HG02623 (cell line): ENCODE results near the gene NUCKS1.
A peak's percentile ranks its signal among the peaks of the same experiment; 100 is the strongest.
"Not testable (repeated sequence)": the region's sequence is repeated elsewhere in the genome, so short reads cannot be mapped to it uniquely, and the experiment has no call there.

Experiments used
- ATAC-seq: cut with Tn5 transposase; IDR thresholded peaks from one replicate; pipeline ENCODE4 v1.9.1; 2021; ENCODE audit warnings: moderate library complexity; ENCODE audit not compliant: unreplicated experiment

Gene NUCKS1

DNA sequence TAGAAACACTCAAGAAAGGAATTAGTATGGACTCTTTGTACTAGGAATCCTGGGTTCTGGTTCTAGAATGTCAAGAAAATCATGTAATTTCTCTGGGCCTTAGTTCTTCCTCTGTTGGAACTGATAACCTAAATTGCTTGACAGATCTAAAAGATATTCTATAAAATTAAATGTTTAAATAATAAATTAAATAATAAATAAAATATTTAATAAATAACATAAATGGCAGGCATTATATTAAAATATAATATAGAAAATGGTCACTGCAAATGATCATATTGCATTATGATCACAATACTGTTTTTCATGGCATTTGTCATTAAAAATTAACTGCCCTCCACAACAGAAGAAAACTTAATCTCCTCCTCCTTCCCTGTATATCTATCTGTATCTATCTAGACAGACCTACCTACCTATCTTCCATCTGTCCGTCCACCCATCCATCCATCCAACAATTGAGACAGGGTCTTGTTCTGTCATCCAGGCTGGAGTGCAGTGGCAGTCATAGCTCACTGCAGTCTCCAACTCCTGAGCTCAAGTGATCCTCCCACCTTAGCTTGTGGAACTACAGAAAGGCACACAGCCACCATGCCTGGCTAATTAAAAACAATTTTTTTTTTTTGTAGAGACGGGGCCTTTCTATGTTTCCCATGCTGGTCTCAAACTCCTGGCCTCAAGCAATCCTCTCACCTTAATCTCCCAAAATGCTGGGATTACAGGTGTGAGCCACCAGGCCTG is 16.4 kb downstream of the NUCKS1 start:
- ATAC-seq = no peak

DNA sequence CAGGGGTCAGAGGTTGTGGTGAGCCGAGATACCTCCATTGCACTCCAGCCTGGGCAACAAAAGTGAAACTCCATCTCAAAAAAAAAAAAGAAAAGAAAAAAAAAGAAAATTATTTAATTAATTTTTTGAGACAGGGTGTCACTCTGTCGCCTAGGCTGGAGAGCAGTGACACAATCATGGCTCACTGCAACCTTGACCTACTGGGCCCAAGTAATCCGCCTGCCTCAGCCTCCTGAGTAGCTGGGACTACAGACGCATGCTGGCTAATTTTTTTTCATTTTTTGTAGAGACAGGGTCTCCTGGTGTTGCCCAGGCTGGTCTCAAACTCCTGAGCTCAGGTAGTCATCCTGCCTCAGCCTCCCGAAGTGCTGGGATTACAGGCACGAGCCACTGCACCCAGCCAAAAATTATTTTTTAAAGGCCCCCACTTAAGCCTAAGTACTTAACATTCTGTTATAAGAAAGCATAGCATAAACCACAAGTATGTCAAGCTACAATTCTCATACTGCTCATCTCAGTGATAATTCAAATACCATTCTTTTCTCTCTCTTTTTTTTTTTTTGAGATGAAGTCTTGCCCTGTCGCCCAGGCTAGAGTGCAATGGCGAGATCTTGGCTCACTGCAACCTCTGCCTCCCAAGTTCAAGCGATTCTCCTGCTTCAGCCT is 19.9 kb downstream of the NUCKS1 start:
- no peak for ATAC-seq

DNA sequence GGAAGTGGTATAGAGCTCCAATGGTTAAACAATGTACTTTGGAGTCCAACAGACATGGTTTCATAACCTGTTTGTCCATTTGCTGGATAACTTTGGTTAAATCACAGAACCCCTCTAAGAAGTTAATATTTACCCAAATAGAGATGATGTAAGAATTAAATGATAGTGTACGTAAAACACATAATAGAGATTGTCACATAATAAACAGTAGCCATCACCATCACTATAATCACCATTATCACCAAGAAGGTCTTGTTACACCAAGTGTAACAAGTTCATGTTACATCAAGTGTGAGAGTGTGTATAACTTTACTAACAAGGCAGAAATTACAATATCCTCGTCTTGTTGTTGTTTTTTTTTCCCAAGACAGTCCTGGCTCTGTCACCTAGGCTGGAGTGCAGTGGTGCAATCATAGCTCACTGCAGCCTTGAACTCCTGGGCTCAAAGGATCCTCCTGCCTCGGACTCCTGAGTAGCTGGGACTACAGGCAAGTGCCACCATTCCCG is 23.3 kb downstream of the NUCKS1 start:
- ATAC-seq = no peak

DNA sequence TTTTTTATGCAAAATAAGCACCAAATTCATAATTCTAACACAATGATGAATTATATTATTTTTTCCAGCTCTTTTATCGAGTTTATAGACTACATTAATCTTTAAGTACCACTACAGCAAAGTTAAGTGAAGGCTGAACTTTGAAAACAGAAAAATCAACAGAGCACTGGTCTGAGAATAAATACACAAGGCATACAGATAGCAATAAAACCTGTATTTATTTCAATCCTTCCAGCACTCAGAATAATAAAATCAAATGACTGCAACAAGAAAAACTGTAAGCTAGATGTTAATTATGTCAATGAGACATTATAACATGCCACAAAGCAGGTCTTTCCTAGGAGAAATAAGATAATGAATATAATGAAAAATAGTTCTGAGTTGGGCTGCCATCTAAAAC is 24.5 kb downstream of the NUCKS1 start:
- ATAC-seq = no peak

DNA sequence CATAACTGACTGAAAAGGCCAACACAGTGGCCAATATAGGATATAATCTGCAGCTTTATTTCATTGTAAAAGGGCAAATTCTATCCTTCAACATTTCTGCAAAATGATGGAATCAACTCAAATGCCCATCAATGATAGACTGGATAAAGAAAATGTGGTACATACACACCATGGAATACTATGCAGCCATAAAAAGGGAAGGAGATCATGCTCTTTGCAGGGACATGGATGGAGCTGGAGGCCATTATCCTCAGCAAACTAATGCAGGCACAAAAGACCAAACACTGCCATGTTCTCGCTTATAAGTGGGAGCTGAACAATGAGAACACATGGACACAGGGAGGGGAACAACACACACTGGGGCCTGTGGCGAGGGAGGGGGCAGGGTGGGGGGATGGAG is 29.2 kb downstream of the NUCKS1 start:
- not testable (repeated sequence) for ATAC-seq

DNA sequence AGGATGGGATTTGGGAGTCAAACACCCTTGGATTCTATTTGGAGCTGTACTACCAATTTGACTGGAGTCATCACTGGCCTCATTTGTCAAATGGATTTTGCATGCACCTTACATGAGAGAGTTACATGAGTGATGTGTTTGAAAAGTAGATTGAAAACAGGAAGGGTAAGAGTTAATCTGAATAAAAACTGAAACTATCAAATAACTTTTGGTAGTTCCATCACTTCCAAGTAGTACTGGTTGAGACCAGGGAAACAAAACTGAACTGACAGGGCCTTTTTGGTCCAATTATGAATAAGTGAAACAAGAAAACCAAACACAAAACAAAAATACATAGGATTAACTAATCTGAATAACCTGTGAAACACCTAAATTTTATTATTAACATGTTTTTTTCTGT is 30.2 kb downstream of the NUCKS1 start:
- ATAC-seq = no peak

DNA sequence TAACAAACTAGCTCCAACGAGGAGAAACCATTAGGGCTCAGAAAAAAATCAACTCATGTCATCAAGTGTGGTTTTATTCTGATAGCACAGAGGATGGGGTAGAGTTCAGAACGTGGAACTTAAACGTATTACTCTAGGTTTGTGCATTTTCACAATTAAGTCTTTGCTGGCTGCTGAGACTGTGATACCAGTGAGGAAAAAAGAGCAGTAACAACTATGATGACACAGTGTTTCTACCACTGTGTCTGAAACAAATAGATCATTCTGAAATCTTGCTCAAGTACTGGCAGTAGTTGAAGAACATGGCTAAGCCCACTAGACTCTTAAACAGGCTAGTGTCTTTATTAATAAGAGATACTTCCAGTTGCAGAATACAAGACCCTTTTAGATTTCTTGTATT is 31.0 kb downstream of the NUCKS1 start:
- no peak for ATAC-seq

DNA sequence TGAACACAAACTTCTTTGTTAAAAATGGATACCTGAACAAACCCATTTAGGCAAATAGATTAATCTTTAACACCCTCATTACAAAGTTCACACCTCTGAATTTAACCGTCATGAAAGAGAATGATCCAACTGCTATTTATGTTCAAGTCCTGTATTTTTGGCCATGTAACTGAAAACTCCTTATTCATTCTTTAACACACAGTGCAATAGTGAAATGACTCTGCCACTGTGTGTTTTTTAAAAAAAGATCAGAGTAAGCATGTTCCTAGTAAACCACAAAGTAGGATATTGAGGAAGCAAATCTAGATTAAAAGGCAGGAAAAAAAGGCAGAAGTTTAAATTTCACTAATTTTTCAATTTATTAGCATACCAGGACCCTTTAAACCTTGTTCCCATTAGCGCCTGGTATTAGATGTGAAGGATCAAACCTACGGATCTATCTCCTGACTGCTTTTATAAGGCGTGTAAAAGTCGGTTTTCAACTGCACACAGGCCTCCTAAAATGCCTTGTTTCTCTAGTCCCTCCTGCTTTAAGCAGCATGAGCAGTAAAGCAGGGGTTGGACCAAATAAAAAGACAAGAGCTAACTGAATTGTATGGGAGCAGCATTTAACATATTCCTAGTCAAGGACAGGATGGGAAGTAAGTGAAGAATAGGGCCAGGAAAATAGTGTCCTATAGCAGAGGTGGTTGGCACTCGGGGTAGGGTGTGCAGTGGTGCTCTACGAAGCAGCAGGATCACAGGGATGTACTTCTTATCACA is 33.4 kb downstream of the NUCKS1 start:
- ATAC-seq = no peak

DNA sequence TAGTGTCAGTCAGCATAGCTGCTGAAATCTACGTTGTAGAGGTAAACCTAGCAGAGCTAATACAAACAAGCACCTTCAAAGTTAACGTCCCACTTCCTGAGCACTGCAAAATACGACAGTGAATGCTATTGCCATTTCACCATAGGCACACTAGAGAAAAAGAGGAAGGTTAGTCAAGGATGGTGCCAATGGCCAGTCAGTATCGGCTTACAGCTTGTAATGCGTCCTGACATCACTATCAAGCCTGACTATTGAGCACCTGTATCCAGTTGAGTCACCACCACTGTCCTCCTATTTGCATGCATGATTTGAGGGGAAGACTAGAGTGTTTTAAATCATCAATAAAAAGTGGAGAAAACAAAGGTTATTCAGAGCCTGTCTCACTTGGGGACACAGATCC is 34.4 kb downstream of the NUCKS1 start:
- no peak for ATAC-seq

DNA sequence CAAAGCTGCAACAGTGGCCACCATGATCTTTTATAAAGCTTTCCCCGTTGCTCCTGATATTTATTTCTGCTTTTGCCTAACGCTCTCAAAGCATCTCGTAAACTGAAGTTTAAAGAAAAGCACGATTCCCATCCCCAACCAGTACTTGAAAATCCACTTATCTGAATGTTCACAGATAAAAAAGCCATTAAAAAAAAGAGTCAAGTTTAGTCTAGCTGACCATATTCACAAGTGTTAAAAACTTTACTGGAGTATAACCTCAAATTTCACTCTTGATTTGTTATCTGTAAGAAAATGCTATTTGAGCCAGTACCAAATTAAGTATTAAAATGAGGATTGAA is 35.1 kb downstream of the NUCKS1 start:
- ATAC-seq = no peak

DNA sequence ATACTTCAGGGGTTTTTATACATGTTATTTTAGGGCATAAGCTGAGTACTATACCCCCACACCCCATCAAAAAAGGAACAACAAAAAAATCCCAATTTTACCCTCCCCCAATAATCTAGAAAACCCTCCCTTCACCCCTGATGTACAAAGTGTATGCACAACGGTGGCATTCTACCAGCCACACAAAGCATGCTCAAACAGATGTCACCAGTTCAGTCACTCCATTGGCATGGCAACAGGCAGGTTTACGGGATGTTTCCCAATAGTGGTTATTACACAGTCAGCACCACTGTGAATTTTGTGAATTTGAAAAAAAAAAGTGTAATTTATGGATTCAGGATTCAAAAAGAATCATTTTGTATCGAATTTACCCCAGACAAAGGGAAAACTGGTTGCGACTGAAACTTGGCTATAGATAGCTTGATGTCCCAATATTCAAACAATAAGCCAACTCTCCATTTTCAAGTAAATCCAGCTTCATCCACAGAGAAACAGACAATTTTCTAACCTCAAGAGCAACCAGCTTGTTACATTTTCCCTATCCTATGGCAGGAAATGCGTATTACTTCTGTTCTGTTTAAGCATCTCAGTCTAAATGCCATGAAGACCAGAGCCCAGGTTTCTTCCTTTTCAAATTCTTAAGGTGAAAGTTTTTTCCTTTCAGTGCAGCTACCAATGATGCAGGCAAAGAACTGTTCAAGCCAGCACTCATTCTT is 35.6 kb downstream of the NUCKS1 start:
- ATAC-seq = no peak

DNA sequence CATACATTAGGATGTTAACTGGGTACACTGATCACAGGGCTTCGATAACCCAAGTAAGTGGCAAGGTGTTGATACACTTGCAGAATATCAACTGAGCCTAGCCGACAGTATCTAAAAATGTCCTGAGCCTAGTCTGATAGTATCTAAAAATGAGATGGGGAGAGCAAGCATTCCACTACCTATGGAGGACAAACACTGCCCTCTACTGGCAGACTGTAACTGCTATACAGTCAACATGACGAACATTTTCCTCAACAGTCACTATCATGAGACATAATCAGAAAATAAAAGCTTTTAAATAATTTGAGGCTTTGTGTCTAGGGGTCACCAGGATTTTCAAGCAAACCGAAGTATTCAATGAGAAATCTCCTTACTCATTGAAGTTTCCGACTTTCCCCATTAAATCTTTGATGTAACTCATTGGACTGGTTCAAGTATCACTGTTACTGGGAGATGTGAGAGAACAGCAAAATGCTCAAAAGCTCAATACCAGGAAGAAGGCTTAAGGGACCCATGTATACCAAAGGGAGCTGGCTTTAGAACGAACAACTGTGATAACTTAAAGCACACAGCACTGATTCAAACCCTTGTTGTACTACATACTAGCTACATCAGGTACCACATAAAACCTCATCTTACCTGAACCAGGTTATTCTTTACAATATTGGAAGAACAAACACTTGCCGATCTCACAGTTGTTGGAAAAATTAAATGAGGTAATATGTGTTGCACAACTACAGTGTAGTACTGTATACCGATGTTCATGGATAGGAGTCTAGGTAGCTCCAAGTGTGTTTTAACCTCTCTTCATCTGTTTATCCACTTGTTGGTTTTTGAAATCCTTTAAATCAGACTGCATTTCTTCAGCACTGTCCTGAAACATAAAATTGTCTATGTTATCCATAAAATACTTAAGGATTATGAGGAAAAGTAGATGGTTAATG is 38.6 kb downstream of the NUCKS1 start:
- ATAC-seq = peak; percentile 47

DNA sequence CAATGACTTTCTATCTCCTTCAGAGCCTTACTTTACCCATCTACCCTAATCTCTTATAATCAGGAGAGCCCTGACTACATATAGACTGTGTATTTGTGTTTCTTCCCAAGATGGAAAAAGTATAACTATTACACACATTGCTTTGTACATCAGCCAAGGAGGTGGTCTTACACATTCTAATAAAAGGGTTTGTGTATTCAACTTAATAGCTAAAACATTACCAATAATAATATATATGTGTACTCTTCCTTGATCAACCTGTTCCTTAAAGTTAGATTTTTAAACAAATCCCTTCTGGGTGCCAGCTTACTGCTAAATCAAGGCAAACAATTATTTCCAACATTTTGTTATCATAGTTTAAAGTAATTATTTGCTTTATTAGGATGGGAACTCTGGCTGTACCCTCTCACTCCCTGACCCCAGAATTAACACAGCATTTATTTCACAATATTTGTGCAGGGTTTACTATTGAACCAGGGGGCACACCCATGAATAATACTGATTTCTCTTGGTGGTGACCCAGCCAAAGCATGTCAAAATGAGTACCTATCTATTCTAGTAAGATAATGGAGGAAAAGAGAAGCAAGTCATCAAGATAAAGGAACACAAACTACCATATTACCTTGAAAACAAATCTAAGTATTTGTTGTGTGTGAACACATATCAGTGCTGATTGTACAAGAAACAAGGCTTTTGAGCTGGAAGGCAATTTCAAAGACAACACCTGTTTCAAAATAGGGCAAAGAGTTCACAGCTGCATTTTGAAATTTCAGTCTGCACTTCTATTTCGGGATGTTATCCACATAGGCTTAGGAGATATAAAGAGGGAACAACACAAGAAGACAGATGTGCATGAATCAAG is 39.5 kb downstream of the NUCKS1 start:
- ATAC-seq = no peak

DNA sequence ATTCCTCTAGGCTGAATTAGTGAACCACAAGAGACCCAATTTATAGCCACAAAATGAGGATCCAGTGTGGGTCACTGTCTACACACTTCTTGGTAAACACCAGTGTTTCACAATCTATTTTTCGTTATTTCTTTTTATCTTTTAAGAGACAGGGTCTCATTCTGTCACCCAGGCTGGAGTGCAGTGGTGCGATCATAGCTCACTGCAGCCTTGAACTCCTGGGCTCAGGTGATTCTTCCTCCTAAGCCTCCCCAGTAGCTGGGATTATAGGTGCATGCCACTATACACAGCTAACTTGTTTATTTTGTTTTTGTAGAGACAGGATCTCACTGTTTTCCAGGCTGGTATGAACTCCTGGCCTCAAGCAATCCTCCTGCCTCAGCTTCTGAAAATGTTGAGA is 40.3 kb downstream of the NUCKS1 start:
- ATAC-seq = no peak

DNA sequence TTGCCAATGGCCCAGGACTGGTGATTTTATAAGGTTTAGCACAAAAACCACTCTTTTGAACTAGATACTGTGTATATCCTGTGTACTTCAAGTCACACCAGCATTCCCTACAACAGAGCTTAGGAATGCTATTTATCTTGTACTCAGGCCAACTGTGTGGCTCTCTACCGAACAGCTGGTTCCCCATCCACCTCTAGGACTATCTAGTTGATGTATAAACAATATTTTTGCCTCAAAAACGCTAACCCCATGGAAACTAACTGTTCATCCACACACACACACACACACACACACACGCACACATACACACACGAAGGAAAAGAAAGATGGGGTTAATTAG is 41.0 kb downstream of the NUCKS1 start:
- ATAC-seq = no peak

DNA sequence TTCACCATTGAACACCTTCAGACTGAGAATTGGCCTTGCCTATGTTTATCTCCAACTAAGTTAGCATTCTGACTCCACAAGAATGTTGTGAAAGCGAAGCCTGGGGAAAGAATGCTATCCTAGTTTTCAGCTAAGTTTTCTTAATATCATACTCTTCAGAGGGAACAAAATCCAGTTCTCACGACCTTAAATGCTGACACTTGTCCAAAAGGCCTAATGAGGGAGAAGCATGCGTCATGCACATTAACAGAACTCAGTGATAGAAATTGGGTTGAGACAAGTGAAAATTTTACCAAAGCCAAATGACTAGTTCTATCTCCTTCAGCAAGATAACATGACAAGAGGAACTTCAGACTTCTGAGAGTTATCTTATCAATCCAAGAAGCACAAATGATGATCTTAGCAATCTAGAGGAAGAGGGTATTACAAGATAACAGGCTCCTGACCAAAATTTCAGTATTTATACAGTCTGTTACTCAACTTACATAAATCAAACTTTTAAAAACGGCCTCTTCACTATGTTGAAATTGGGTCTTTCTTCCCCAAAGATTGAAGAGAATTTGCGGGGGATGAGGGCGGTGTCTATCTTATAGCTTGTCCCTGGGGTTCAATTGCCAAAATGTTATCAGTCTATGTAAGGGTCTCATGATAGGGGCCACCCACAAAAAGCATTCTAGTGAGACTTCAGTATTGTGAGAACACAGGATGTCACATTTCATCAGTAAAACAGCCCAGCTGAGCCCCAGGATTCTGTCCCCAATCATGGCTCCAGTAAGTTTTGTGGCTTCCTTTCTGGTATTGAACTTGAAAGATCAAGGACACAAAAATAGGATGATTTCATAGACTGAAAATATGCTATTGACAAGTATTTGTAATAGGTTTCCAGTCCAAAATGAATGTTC is 43.1 kb downstream of the NUCKS1 start:
- ATAC-seq = no peak

DNA sequence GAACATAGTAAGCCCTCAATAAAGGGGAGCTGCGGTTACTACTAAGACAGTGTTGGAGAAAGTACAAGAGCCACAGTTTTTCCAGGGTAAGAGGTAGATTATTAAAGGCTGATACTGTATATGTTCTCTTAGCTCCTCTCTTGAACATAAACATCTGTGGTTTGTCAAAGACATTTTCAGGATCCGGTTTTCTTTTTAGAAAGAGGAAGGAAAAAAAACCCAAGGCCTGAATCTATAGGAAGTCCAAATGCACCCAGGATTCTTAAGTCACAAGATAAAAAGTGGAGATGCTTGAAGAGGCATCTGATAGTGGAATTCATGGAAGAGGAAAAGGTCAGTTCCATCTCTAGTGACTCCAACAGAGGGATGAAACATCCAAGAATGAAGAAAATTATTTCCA is 45.1 kb downstream of the NUCKS1 start:
- ATAC-seq = no peak

DNA sequence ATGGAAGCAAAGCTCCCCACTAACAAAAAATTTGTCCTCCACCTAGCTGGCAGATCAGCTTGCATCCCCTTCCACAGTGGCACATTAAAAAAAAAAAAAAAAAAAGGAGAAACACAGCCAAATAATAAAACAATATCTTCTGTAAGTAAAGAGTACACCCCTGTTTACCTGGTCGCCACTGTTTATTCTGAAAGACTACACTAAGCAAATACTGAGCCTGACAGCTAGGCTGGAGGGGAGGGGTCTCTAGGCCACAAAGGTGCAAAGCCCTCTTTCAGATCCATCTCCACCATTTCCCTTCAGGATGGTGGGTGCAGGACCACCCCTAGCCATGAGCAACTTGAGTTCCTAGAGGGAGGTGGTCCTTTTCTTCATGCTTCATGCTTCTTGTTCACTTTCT is 46.9 kb downstream of the NUCKS1 start:
- ATAC-seq = no peak
